SK-N-MC (cell line): Measurements from ENCODE around the gene TMEM154.

Experiments
- EZH2 ChIP-seq: fragments of 200-600 bp; sonication (generic); IDR thresholded peaks from one replicate; pipeline ENCODE4 v1.6.1; 2017; ENCODE audit warnings: antibody characterized with exemption
- POLR2AphosphoS5 ChIP-seq: IDR thresholded peaks from 2 replicates; pipeline ENCODE4 v1.6.1; 2012; ENCODE audit warnings: mild to moderate bottlenecking, low read depth, low read length, borderline replicate concordance

- TF ChIP-seq EZH2 (no peak), POLR2AphosphoS5 (no peak)
Measured at GRCh38 chr4:152609481-152609880, 70.3 kb downstream of the TMEM154 start.
